HG02759 (cell line): ENCODE measurements around the gene ARRDC1.
"Not testable (repeated sequence)": the region's sequence is repeated elsewhere in the genome, so short reads cannot be mapped to it uniquely, and the experiment has no call there.

Source experiments
- ATAC-seq: cut with Tn5 transposase; IDR thresholded peaks from one replicate; pipeline ENCODE4 v1.9.1; 2021; ENCODE audit warnings: mild to moderate bottlenecking, moderate library complexity; ENCODE audit not compliant: unreplicated experiment

Gene ARRDC1

DNA sequence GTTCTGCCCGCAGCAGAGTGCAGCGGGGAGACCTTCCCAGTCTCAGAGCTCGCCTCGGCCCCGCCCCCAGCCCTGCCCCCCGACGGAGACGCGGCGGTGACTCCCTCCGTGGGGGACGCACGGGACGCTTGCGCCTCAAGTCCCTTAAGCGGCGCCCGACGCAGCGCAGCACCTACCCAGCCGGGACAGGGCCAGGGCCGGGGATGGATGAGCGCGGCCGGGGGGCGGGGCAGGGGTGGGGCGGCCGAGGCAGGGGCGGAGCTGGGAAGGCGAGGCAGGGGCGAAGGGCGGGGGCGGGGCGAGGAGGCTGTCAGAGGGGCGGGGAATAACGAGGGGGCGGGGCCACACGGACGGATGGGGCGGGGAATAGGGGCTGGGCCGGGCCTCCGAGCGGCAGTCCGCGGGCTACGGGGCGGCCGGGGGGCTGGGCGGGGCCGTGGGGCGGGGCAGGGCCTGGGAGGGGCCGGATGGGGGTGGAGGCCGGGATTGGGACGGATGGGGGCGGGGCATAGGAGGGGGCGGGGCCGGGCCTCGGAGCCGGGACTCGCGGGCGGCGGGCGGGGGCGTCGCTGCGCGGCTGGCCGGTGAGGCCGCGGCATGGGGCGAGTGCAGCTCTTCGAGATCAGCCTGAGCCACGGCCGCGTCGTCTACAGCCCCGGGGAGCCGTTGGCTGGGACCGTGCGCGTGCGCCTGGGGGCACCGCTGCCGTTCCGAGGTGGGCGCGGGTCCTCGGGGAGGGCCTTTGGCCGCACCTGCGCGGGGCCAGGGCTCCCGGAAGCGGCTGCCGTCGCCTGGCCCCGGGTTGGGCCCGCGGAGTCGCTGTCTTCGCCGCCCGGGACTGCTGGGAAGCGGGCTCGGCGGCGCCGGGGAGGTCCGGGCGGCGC is at the start of gene ARRDC1:
TSS of gene ARRDC1 (plus strand) at position 566 of the 884 bp plus-strand sequence. CDS start at position 598, 32 bp downstream.
- ATAC-seq = peak; percentile 81

DNA sequence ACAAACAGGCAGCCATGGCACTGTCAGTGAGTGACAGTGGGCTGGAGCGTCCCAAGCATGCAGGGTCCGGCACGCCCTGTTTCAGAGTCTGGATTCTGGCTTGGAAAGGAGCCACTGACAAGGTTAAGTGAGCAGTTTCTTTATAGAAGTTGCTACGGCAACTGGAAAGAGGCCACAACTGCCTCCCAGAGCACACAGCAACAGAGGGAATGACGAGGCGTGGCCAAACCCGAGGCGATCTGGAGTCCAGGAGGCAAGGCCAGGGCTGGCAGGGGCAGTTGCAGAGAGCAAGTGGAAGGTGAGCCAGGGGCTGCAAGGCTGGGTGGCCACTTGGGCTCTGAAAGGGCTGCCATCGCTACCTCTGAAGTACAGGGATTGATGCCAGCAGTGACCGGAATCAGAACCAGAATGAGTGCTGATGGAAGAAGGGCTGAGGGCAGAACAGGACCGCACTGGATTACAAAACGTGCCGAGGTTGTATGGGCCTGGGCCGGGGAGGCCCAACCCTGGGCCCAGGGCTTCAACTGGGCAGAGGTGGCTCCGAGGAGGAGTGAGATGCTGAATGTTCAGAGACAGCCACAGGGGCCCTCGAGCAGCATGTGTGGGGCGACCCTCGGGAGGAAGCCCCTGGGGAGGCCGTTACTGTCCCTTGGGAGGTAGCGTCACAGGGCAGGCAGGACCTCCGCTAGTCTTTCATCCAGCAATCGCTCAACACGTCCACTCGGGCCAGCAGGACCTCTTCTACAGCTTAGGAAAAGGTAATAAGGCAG is 49.2 kb upstream of the ARRDC1 start:
- no peak for ATAC-seq

DNA sequence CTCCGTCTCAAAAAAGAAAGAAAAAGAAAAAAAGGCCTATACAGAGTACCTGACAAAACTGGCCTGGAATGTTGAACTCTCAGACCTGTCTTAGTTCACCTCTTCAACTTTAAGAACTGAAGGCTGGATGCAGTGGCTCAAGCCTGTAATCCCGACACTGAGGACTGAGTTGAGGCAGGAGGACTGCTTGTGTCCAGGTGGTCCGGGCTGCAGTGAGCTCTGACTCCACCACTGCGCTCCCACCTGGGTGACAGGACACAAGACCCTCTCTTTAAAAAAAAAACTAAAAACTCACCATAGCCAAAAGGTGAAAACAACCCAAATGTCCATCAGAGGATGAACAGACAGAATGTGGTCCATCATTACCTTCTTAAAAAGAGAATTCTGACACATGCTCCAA is 47.4 kb upstream of the ARRDC1 start:
- no peak for ATAC-seq

- no peak for ATAC-seq
Measured at GRCh38 chr9:137564134-137564533, 41.4 kb upstream of the ARRDC1 start.

GRCh38 chr9:137564817-137565411 is 40.6 kb upstream of the ARRDC1 start:
- no peak for ATAC-seq

DNA sequence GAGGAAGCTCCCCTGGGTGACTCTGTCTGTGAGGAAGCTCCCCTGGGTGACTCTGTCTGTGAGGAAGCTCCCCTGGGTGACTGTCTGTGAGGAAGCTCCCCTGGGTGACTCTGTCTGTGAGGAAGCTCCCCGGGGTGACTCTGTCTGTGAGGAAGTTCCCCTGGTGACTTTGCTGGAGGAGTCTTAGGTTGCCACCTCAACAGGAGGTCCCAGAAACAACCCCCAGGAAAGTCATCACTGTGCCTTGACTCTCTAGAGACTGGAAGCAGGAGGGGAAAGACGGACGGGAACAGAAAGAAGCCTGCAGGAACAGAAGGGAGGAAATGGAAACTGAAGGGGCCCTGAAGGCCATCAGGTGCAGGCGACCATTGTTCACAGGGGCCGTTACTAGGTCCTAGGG is 37.0 kb upstream of the ARRDC1 start:
- not testable (repeated sequence) for ATAC-seq

- no peak for ATAC-seq
Measured at GRCh38 chr9:137569609-137570203, 35.8 kb upstream of the ARRDC1 start.

DNA sequence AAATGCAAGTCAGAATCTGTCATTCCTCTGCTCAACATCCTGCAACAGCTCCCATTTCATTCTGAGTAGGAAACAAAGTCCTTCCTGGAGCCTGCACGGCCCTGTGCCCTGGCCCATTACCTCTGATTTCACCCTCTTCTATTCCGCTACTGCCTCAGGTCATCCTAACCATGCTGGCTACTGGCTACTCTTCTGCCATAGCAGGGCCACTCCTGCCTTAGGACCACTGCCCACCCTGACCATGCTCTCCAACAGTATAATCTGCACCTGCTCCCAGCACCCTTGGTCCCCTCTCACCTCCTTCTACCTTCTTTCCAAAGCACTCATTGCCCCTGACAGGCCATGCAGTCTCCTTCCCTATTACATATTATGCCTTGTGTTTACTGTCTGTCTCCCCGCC is 34.9 kb upstream of the ARRDC1 start:
- ATAC-seq = no peak

GRCh38 chr9:137574192-137574591 is 31.3 kb upstream of the ARRDC1 start:
- ATAC-seq = no peak

GRCh38 chr9:137575364-137575715 is 30.1 kb upstream of the ARRDC1 start:
- no peak for ATAC-seq

DNA sequence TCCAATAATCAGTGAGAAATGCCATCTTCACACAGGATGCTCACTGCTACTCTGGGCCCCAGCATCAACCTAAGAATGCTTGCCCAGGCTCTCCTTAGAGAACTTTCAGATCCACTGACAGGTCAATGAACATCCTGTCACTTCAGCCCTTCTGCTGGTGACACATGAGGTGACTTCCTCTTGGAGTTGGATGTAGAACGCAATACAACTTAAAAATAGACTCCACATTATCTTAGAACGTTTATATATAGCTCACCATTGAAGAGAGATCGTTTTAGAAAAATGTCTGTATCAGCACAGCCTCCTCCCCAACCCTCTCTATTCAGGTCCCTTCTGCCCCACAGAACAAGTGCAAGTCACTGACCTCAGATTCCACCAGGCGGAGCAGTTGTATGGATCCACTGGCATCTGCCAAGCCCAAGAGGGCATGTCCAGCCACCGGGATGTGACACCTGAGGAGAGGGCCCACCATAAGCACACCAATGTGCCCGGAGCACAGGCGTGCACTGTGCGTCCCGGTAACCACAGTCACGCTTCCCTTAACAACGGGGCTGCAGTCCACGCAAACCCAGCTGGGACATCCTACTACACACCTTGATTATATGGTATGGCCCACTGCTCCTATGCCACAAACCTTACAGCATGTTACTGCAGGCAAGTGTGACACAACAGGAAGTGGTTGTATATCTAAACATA is 29.6 kb upstream of the ARRDC1 start:
- no peak for ATAC-seq

GRCh38 chr9:137578518-137579258 is 26.8 kb upstream of the ARRDC1 start, which contains the start of gene DPH7:
TSS of gene DPH7 (minus strand) at chr9:137578925. CDS start at chr9:137578777, 148 bp downstream.
- ATAC-seq = peak; percentile 90

DNA sequence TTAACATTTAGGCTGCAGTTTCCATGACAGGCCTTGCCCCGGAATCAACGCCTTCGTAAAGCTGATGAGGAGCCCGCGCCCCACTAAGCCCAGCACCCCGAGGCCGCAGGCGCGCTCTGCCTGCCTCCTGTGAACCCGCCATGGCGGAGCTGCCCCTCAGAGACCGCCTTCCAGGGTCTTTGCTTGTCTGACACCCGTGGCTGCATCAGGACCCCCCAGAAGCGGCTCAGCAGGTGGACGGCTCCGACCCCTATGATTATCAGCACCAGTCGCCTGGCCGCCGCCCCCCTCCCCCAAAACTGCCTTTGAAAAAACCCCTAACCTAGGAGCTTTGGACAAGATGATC is 26.3 kb upstream of the ARRDC1 start:
- ATAC-seq = no peak

DNA sequence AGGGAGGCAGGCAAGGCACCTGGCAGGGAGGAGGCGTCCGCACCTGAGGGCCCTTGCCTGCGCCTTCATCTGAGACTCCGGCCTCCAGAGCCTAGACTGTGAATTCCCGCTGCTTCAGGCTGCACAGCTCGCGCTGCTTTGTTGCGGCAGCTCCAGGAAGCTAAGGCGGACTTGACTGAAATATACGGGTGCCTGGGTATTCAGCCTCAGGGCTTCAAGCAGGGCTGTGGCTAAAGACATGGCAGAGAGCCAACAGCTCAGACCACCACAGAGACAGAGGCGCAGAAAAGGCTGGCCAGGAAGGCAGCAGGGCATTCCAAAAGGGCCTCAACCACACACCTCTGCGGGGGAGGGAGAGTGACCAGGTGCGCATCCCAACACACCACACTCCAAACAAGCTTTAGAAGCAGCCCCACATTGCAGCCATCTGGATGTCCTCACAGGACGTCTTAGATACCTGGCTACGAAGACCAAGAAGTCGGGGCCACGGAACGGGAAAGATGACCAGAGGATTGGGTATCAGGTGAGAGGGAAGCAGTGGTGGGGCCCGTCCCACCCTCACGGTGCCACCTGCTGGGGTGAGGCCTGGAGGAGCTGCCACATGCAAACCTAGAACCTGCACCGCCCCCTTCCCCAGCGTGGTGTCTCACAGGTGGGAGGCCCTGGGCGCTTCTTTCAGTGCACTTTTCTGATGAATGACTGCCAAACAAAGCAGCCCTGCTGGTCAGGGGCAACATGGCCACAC is 25.1 kb upstream of the ARRDC1 start:
- ATAC-seq = no peak

GRCh38 chr9:137580954-137581322 is 24.5 kb upstream of the ARRDC1 start:
- no peak for ATAC-seq

- no peak for ATAC-seq
Measured at GRCh38 chr9:137581361-137582285, 23.9 kb upstream of the ARRDC1 start.

- no peak for ATAC-seq
Measured at GRCh38 chr9:137582286-137582860, 23.1 kb upstream of the ARRDC1 start.

DNA sequence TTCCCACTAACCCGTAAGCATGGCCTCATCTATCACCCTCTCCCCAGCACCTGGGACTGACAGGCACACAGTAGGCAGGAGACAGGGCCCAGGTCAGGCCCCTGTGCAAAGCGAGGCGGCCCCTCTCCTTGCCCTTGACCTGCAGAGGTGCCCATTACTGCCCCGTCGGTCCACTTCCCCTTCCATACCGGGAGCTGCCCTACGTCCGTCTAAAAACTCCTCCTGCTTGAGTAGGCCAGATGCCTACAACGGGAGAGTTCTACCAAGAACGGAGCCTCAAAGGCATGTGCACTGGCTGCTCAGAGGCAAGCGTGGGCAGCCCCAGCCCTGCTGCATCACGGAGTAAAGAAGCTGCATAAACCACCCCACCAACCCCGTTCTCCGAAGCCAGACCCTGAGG is 22.1 kb upstream of the ARRDC1 start:
- ATAC-seq = no peak
